ELR (cell line): ENCODE results near the gene DEPP1.

Source experiments
- DNase-seq: peaks from one replicate; pipeline ENCODE4 v3.0.0-alpha.2; 2015; ENCODE audit warnings: low read depth

Gene DEPP1

DNA sequence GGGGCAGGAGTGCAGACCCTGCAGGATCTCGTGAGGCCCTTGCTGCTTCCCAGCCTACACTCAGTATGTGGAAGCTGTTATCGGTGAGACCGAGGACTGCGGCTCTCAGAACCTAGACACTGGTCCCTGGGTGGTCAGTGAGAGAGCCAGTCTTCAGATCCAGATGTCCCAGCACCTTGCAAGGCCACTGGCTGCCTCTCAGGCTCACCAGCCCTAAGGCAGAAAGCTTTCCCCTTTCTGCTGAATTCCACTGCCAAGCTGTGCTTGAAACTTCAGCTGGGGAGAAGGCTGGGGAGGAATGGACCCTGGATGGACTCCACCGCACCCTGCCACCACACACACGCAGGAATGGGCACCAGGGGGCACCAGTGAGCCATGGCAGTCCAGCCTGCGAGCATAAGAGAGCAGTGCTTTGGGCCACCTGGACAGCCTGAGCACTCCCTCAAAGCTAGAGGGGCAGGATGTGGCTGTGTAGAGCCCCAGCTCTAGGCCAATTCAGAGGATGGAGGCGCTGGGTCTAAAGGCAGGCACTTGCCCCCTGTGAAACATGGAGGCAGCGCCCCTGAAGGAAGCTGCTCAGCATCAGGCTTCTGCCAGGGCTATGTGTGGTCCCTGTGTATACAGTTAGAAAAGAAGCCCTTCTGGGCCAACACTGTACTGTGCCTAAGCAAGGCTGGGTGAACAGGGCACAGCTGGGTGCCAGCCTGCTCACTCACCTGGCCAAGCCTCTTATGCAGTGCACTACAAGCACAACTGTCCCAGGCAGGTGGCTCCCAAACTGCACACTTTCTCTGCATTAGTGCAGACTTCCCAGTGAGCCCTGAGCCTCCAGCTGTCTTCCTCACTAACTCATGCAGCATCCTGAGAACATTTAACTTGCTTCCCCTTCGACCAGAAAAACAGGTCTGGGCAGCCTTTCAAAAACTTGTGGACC, 45.8 kb downstream of the DEPP1 start:
- DNase-seq, result peak; percentile 81

DNA sequence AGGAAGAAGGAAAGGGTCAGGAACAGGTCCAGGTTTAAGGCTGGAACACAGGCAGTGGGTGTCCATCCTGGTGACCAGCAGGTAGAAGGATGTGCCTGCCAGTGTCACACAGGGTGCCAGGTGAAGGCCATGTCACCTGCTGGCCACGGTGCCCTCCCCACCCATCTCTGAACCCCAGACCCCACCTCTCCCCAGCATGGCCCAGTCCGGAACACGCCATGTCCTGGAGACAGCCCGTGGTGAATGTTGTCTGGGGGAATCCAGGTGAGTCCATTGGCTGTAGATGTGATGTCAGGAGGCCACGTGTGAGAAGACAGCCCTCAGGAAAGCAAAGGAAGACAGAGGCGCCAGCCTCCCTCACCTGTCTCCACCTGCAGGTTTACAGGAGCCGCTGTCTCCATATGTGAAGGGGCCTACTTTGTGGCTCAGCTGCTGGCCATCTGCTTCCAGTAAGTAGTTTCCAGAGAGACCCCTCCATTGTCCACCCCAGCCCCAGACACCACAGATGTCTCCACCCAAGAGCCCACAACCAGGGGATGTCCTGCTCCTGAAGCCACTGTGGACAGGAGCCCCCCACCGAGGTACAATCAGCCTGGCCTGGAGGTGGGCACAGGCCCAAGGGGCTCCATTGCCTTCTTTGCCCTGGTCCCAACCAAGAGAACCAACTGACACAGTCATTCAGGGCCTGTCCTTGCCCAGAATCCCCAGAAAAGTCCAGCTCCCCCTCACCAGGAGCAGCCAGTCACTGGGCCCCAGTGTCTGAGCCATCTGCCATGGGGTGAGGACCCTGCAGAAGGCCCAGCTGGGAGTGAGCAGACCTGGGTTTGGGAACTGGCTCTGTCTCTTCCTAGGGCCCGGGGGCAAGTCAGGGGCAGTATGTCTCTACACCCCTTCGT, 46.7 kb downstream of the DEPP1 start:
- DNase-seq, result no peak

DNA sequence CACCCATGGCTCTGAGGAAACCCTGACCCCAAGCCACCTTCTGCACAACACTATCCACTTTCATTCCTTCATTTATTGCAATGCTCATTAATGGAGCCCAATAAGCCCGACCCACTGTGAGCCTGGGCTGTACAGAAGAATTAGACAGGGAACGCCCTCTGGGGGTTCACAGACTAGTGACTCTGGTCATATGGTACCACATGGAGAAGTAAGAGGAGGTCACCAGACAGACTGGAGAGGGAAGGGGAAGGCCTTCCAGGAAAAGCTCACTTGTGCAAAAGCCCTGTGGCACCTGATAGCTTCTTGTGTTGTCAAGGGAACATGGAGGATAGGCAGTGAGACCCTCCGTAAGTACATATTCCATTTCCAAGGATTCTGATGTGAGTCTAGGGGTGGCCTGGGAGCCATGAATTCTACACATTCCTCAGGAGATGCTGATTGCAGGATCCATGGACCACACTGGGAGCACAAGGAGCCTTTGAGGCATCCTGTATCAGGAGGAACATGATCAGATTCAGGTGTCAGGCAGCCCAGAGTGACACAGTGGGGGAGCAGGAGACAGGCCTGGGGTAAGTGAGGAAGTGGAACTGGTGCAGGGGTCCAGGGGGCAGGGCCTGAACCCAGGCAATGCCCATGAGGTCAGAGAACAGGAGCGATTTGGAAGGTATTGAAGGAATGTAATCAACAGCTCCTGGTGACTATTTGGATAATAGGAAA, 47.5 kb downstream of the DEPP1 start:
- DNase-seq, result no peak

DNA sequence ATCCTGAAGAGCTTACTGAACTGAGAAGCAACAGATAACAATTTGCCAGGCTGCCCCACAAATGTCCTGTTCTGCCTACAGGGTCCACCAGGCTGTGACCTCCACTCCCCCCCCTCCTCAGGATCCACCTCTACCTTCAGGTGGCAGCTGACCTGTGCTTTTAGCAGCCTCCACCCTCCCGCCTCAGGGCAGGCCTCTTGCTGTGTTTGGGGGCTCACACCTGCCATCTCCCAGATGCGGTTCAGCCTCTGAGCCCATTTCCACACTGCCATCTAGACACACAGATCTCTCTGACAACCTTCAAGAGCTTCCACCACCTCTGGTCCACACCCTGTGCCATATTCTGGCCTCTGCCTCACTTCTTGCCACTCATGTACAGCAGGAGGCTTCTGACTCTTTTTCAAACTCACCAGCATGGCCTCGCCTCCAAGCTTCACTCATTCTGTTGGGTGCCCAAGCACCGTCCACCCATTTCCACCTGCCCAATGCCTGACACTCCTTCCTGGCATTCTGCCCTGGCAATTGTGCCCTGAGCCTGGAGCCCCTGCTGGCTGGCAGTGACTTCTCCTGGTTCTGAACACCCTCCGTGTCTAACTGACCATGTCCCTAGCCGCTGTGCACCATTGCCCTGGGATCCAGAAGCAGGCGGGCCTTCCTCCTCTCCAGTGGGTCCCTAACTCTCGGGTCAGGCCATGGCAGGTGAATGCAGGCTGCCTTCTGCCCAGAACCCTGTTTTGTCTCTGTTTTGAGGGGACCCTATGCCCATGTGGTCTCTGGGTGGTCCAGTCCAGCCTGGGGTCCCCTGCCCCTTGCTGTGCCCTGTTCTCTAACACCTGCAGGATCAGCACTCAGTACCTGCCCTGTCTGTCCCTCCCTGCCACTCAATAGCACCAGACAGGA, 49.0 kb downstream of the DEPP1 start:
- DNase-seq, result no peak

DNA sequence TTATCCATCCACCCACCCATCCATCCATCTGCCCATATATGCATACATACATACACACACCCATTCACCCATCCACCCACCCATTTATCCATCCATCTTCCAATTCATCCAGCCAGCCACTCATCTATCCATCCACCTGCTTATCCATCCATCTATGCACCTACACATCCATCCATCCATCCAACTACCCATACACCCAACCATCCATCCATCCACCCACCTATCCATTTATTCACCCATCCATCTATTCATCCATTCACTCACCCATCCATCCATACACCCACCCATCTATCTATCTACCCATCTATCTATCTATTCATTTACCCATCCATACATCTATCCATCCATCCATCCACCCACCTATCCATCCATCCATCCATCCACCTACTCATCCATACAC, 50.1 kb downstream of the DEPP1 start:
- no peak for DNase-seq

DNA sequence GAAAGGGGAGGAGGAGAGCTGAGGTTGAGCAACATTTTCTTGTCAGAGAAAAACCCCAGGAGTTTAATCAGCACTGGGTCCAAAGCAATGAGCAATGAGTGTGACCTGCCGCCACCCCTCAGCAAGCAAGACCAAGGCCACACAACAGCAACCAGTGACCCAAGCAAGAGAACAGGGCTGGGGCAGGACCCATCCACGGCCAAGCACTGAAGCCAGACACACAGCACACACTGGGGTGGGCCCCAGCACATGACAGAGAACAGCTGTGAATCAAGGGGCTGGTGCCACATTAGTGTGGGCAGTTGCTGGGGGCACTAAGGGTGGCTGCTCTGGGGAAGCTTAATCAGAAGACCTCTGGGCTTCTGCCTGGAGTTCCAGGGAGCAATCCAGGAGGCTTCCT, 51.3 kb downstream of the DEPP1 start:
- DNase-seq, result no peak

DNA sequence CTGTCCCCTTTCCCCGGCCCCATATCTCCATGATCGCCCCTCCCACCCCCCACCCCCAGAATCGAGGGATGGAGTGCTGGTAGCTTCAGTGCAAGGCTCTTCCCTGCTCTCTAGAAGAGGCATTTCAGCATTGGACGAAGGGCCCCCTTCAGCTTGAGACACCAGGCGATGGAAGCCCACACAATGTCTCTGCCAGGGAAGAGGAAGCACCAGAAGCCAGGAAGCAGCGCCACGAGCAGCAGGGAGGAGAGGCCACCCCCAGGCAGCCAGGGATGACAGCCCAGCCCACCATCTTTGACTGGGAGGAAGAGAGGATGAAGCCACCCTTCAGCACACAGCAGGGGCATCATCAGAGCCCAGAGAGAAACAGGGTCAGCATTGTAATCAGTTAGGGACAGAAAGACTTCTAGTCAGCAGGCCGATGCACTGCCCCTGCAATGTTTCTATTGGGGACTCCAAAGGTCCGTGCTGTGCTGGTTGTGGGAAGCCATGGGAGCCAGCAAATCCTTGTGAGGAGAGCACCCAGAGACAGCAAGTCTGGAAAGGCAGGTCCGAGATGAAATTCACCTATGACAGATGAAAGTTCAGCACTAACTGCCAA, 51.8 kb downstream of the DEPP1 start:
- no peak for DNase-seq
